Ovary (tissue), 9 donors: ENCODE results near the gene GABRB1. TPM values are rescaled to one million over a fixed set of nuclear protein-coding genes. Genes with fewer than 3 reads are reported as not detected.

Experiments used
- DNase-seq, 5 donors: peaks; one replicate each; pipeline ENCODE4 v3.0.0-alpha.2; 2019 to 2020
- H3K27ac ChIP-seq, 2 donors: fragments of 200-600 bp; one replicate each; pipeline versions ENCODE4 v1.5.1 to v1.8.0; 2019 to 2022
- H3K27me3 ChIP-seq: fragments of 200-600 bp; one replicate; pipeline ENCODE4 v1.8.0; 2022
- H3K36me3 ChIP-seq: fragments of 200-600 bp; sonication (generic); one replicate; pipeline ENCODE4 v1.5.1; 2019
- H3K4me1 ChIP-seq: one replicate; pipeline ENCODE4 v1.8.1; 2013; ENCODE audit warnings: mild to moderate bottlenecking, moderate library complexity; ENCODE audit not compliant: insufficient read depth
- H3K4me3 ChIP-seq: fragments of 200-600 bp; sonication (generic); one replicate; pipeline ENCODE4 v1.5.1; 2017
- H3K9me3 ChIP-seq, 2 donors: fragments of 200-600 bp in 1 of 2; sonication (generic) in 1 of 2; one replicate each; pipeline versions ENCODE4 v1.5.1 to v1.8.1; 2013 to 2019; ENCODE audit warnings: mild to moderate bottlenecking in 1 of 2, moderate library complexity in 1 of 2
- CTCF ChIP-seq, 3 donors: fragments of 450-650 bp in 2 of 3; fragments of 200-600 bp in 1 of 3; IDR thresholded peaks; one replicate each; pipeline versions ENCODE4 v1.5.1 to v1.8.0; 2016 to 2022; ENCODE audit warnings: antibody characterized with exemption in 3 of 3, mild to moderate bottlenecking in 1 of 3
- EP300 ChIP-seq: sonication (generic); formaldehyde crosslinking; IDR thresholded peaks from one replicate; pipeline ENCODE4 v1.6.1; 2017; ENCODE audit warnings: antibody characterized with exemption
- POLR2A ChIP-seq: fragments of 450-650 bp; IDR thresholded peaks from one replicate; pipeline ENCODE4 v1.6.1; 2017; ENCODE audit warnings: antibody characterized with exemption, mild to moderate bottlenecking, moderate library complexity
- WGBS, 3 donors: extraction: QIAGEN DNeasy Blood & Tissue Kit in 1 of 3; methylation state at CpG; one replicate each; pipeline versions ENCODE4 v1.1.5 to v1.1.7; 2013 to 2017; 5-methylcytosine and 5-hydroxymethylcytosine counted together
- intact Hi-C, 4 donors: fragments of 100-400 bp; cut with DNase I; formaldehyde crosslinking; loops; one replicate each; pipeline versions ENCODE4 v1.11.0 to v1.15.1; 2022 to 2023
- polyA plus RNA-seq, 2 donors: library from polyadenylated mRNA; stranded (reverse); fragments of 200-250 nt in 1 of 2; fragments of 350-450 nt in 1 of 2; fragmentation: Illumina TruSeq in 1 of 2; extraction: RNeasy Lipid Tissue Mini Kit (QIAGEN cat#74804) in 1 of 2; gene quantifications; one replicate each; pipeline ENCODE4 v1.2.3, GENCODE V29; 2013 to 2014
- total RNA-seq, 7 donors: library from RNA; depleted of rRNA in 2 of 7; stranded (reverse); fragments of >200 nt in 2 of 7; fragmentation: NEBNext Ultra II Directional in 3 of 7; extraction: Animal tissue kit (Norgen Biotek cat#: 25700) in 3 of 7; gene quantifications; one replicate each; pipeline versions ENCODE4 v1.1.0 to v1.2.4, GENCODE V29; 2016 to 2023
- donor health status: DM: no; HTN: no; CAD: no; lungs with moderate emphysema.
- donor health status: DM: no; HTN: no; CAD: no.
- donor health status: Bipolar disorder and iron deficiency.
- donor health status: DM: yes; HTN: yes; CAD: no.
- donor health status: DM: no; HTN: no; CAD: no.
- donor health status: DM: yes; HTN: yes; CAD: no.

Gene GABRB1
- total and polyA plus RNA-seq, 9 donors: 0.23 to 0.43 TPM; not detected in 7

- intact Hi-C loops: no loop called here
- 81 to 88% (median 83%) methylated on average over 2 of the region's 2 CpGs for WGBS, 3 donors
- Histone ChIP-seq H3K27me3 (no peaks in the 10 kb centered on the region), H3K9me3 (no peaks in the 10 kb centered on the region), H3K4me3 (no peak overlapping the region), H3K4me1 (no peaks in the 10 kb centered on the region), H3K36me3 (no peaks in the 10 kb centered on the region), H3K27ac (no peak overlapping the region)
- TF ChIP-seq POLR2A (no peak), CTCF (IDR thresholded peaks at IDR 0.05) (no peak), EP300 (no peak)
- DNase-seq: no peak
Observed at GRCh38 chr4:47109379-47109778, 78.0 kb downstream of the GABRB1 start.

GRCh38 chr4:47110546-47111132 is 79.3 kb downstream of the GABRB1 start:
- TF ChIP-seq CTCF (IDR thresholded peaks at IDR 0.05) (no peak), POLR2A (no peak), EP300 (no peak)
- H3K27me3 ChIP-seq: no peaks in the 10 kb centered on the region

GRCh38 chr4:47118192-47118929 is 87.0 kb downstream of the GABRB1 start:
- no peaks in the 10 kb centered on the region for H3K4me1 ChIP-seq
- 4 to 36% (median 8%) methylated on average over 3 of the region's 3 CpGs for WGBS, 3 donors
- no peaks in the 10 kb centered on the region for H3K9me3 ChIP-seq
- no peaks in the 10 kb centered on the region for H3K36me3 ChIP-seq
- H3K27me3 ChIP-seq: no peaks in the 10 kb centered on the region
- H3K27ac ChIP-seq: no peak overlapping the region
- intact Hi-C loops: no loop called here
- DNase-seq: no peak
- H3K4me3 ChIP-seq: no peak overlapping the region
- TF ChIP-seq EP300: no peak
- no peak for TF ChIP-seq POLR2A
- no peak for TF ChIP-seq CTCF (IDR thresholded peaks at IDR 0.05)

More at GRCh38 chr4:47110546-47111132, 79.3 kb downstream of the GABRB1 start:
- intact Hi-C loops: no loop called here
- Histone ChIP-seq H3K4me3 (no peak overlapping the region), H3K36me3 (no peaks in the 10 kb centered on the region), H3K27ac (no peak overlapping the region), H3K9me3 (no peaks in the 10 kb centered on the region), H3K4me1 (no peaks in the 10 kb centered on the region)
- WGBS, 3 donors: 85 to 87% (median 86%) methylated on average over 1 of the region's 1 CpG
- no peak for DNase-seq

GRCh38 chr4:47120783-47121182 is 89.4 kb downstream of the GABRB1 start:
- Histone ChIP-seq H3K4me3 (no peak overlapping the region), H3K9me3 (no peaks in the 10 kb centered on the region), H3K36me3 (no peaks in the 10 kb centered on the region), H3K27ac (no peak overlapping the region), H3K27me3 (no peaks in the 10 kb centered on the region), H3K4me1 (no peaks in the 10 kb centered on the region)
- no peak for DNase-seq
- TF ChIP-seq POLR2A (no peak), CTCF (IDR thresholded peaks at IDR 0.05) (no peak), EP300 (no peak)
- intact Hi-C loops: no loop called here
- 77 to 94% (median 92%) methylated on average over 1 of the region's 1 CpG for WGBS, 3 donors
